Vagina (tissue), 2 donors: Measurements from ENCODE around the gene PHF13. TPM values are rescaled to one million over a fixed set of nuclear protein-coding genes. Genes with fewer than 3 reads are reported as not detected.
A peak's percentile ranks its signal among the peaks of the same experiment; 100 is the strongest.

ENCODE experiments used
- DNase-seq, 2 donors: peaks; one replicate each; pipeline ENCODE4 v3.0.0-alpha.2; 2017; ENCODE audit errors: extremely low spot score in 2 of 2
- H3K27ac ChIP-seq: fragments of 200-600 bp; sonication (generic); one replicate; pipeline ENCODE4 v1.5.1; 2019
- H3K27me3 ChIP-seq: fragments of 200-600 bp; sonication (generic); one replicate; pipeline ENCODE4 v1.5.1; 2019
- H3K36me3 ChIP-seq, 2 donors: fragments of 200-600 bp; sonication (generic); one replicate each; pipeline ENCODE4 v1.5.1; 2017 to 2019
- H3K4me1 ChIP-seq: fragments of 200-600 bp; sonication (generic); one replicate; pipeline ENCODE4 v1.5.1; 2019
- H3K4me3 ChIP-seq, 2 donors: fragments of 200-600 bp; sonication (generic); 1 replicate in 1 of 2; 2 replicates in 1 of 2; pipeline ENCODE4 v1.5.1; 2016 to 2019
- H3K9me3 ChIP-seq: fragments of 200-600 bp; sonication (generic); one replicate; pipeline ENCODE4 v1.5.1; 2019
- POLR2A ChIP-seq, 2 donors: fragments of 450-650 bp; IDR thresholded peaks; one replicate each; pipeline ENCODE4 v1.6.1; 2017; ENCODE audit warnings: antibody characterized with exemption in 2 of 2, mild to moderate bottlenecking in 2 of 2, moderate library complexity in 2 of 2
- POLR2AphosphoS5 ChIP-seq, 2 donors: sonication (generic); formaldehyde crosslinking; IDR thresholded peaks; one replicate each; pipeline ENCODE4 v1.9.0; 2017; ENCODE audit warnings: antibody characterized with exemption in 2 of 2, mild to moderate bottlenecking in 2 of 2, low read depth in 1 of 2; ENCODE audit not compliant: insufficient read depth in 1 of 2
- intact Hi-C: fragments of 100-400 bp; cut with DNase I; formaldehyde crosslinking; loops from one replicate; pipeline ENCODE4 v1.15.1; 2023
- total RNA-seq: library from RNA; depleted of rRNA; stranded (reverse); fragments of >200 nt; gene quantifications from one replicate; pipeline ENCODE4 v1.2.3, GENCODE V29; 2016
- TF ChIP-seq, protein P1 (sequence below), 3 experiments: fragments of 450-650 bp in 2 of 3; fragments of 200-600 bp in 1 of 3; sonication (generic) in 1 of 3; IDR thresholded peaks; one replicate each; pipeline ENCODE4 v1.5.1; 2017 to 2019; ENCODE audit warnings: antibody characterized with exemption in 3 of 3, mild to moderate bottlenecking in 2 of 3, moderate library complexity in 2 of 3

PHF13 gene
- total RNA-seq, 1 donor from 2014 or later: 21.6 TPM

GRCh38 chr1:6625584-6626149 is 12.1 kb downstream of the PHF13 start:
- DNase-seq: no peak
- Histone ChIP-seq H3K27me3 (no peaks in the 10 kb centered on the region), H3K4me1 (peaks cover 62% of the 10 kb centered on the region), H3K27ac (peak overlapping the region; percentile 74), H3K36me3 (peaks cover 0 to 33% of the 10 kb centered on the region in 2 donors), H3K9me3 (no peaks in the 10 kb centered on the region), H3K4me3 (peak overlapping the region; percentile 76 to 96)
- intact Hi-C loops: no loop called here
- TF ChIP-seq POLR2A (IDR thresholded peaks at IDR 0.05) (no peak), POLR2AphosphoS5 (IDR thresholded peaks at IDR 0.05; ENCODE audit: insufficient read depth in 1 of 2, low read depth in 1 of 2) (no peak)
- TF ChIP-seq, protein P1, sequence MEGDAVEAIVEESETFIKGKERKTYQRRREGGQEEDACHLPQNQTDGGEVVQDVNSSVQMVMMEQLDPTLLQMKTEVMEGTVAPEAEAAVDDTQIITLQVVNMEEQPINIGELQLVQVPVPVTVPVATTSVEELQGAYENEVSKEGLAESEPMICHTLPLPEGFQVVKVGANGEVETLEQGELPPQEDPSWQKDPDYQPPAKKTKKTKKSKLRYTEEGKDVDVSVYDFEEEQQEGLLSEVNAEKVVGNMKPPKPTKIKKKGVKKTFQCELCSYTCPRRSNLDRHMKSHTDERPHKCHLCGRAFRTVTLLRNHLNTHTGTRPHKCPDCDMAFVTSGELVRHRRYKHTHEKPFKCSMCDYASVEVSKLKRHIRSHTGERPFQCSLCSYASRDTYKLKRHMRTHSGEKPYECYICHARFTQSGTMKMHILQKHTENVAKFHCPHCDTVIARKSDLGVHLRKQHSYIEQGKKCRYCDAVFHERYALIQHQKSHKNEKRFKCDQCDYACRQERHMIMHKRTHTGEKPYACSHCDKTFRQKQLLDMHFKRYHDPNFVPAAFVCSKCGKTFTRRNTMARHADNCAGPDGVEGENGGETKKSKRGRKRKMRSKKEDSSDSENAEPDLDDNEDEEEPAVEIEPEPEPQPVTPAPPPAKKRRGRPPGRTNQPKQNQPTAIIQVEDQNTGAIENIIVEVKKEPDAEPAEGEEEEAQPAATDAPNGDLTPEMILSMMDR (IDR thresholded peaks at IDR 0.05): no peak

GRCh38 chr1:6627031-6627430 is 13.5 kb downstream of the PHF13 start:
- H3K27me3 ChIP-seq: no peaks in the 10 kb centered on the region
- no peak for DNase-seq
- intact Hi-C loops: no loop called here
- no peak overlapping the region for H3K4me3 ChIP-seq
- H3K9me3 ChIP-seq: no peaks in the 10 kb centered on the region
- peaks cover 58% of the 10 kb centered on the region for H3K4me1 ChIP-seq
- no peak for TF ChIP-seq POLR2AphosphoS5 (IDR thresholded peaks at IDR 0.05; ENCODE audit: insufficient read depth in 1 of 2, low read depth in 1 of 2)
- TF ChIP-seq, protein P1 (IDR thresholded peaks at IDR 0.05): no peak
- TF ChIP-seq POLR2A (IDR thresholded peaks at IDR 0.05): no peak
- peaks cover 0 to 33% of the 10 kb centered on the region in 2 donors for H3K36me3 ChIP-seq
- H3K27ac ChIP-seq: no peak overlapping the region

- no peak for DNase-seq
- intact Hi-C loops: no loop called here
- Histone ChIP-seq H3K36me3 (peaks cover 0 to 42% of the 10 kb centered on the region in 2 donors), H3K27ac (no peak overlapping the region), H3K27me3 (no peaks in the 10 kb centered on the region), H3K9me3 (no peaks in the 10 kb centered on the region), H3K4me3 (no peak overlapping the region), H3K4me1 (peaks cover 48% of the 10 kb centered on the region)
- no peak for TF ChIP-seq POLR2A (IDR thresholded peaks at IDR 0.05)
- TF ChIP-seq, protein P1 (IDR thresholded peaks at IDR 0.05): no peak
- TF ChIP-seq POLR2AphosphoS5 (IDR thresholded peaks at IDR 0.05; ENCODE audit: insufficient read depth in 1 of 2, low read depth in 1 of 2): no peak
These were observed 14.5 kb downstream of the PHF13 start for GRCh38 chr1:6627841-6628545.

DNA sequence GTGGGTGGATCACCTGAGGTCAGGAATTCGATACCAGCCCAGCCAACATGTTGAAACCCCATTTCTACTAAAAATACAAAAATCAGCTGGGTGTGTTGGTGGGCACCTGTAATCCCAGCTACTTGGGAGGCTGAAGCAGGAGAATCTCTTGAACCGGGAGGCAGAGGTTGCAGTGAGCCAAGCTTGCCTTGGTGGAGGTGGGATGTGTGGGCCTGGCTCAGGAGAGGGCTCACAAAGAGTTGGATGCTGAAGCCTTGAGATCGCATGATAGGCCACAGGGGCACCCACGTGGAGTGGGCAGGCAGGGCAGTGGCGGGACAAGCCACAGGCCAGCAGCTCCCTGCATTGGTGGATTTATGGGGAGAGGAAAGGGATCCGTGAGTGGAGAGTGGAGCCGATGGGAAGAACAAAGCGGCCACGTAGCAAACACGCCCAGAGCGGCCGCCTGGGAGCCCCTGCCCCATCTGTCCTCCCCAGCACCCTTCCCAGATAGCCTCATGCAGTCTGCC is 15.5 kb downstream of the PHF13 start:
- Histone ChIP-seq H3K27ac (no peak overlapping the region), H3K9me3 (no peaks in the 10 kb centered on the region), H3K27me3 (no peaks in the 10 kb centered on the region), H3K4me3 (no peak overlapping the region), H3K36me3 (peaks cover 0 to 51% of the 10 kb centered on the region in 2 donors), H3K4me1 (peaks cover 38% of the 10 kb centered on the region)
- intact Hi-C loops: no loop called here
- DNase-seq: no peak
- TF ChIP-seq POLR2AphosphoS5 (IDR thresholded peaks at IDR 0.05; ENCODE audit: insufficient read depth in 1 of 2, low read depth in 1 of 2): no peak
- TF ChIP-seq POLR2A (IDR thresholded peaks at IDR 0.05): no peak
- TF ChIP-seq, protein P1 (IDR thresholded peaks at IDR 0.05): no peak

GRCh38 chr1:6630027-6630426 is 16.5 kb downstream of the PHF13 start:
- Histone ChIP-seq H3K27me3 (no peaks in the 10 kb centered on the region), H3K4me3 (no peak overlapping the region), H3K27ac (no peak overlapping the region), H3K36me3 (peaks cover 0 to 60% of the 10 kb centered on the region in 2 donors), H3K9me3 (no peaks in the 10 kb centered on the region), H3K4me1 (peaks cover 30% of the 10 kb centered on the region)
- intact Hi-C loops: no loop called here
- DNase-seq: no peak
- TF ChIP-seq, protein P1 (IDR thresholded peaks at IDR 0.05): no peak
- TF ChIP-seq POLR2AphosphoS5 (IDR thresholded peaks at IDR 0.05; ENCODE audit: insufficient read depth in 1 of 2, low read depth in 1 of 2): no peak
